Astrocyte (in vitro differentiated cells and primary cell): ENCODE measurements around the gene SCGB1A1. TPM values are rescaled to one million over a fixed set of nuclear protein-coding genes. Genes with fewer than 3 reads are reported as not detected.
"Not testable (repeated sequence)": the region's sequence is repeated elsewhere in the genome, so short reads cannot be mapped to it uniquely, and the experiment has no call there.

ENCODE experiments used
- DNase-seq: peaks from one replicate; pipeline ENCODE4 v3.0.0-alpha.2; 2010; ENCODE audit warnings: low read depth
- FAIRE-seq: peaks from 2 replicates; lab custom pipeline; 2011; peaks lifted over from hg19 to GRCh38; lab: Jason Lieb, UNC
- H2AFZ ChIP-seq: 2 replicates; pipeline ENCODE4 v1.6.0; 2012; ENCODE audit warnings: low read depth, low read length, inconsistent platforms
- H3K27ac ChIP-seq: 2 replicates; pipeline ENCODE4 v1.5.1; 2011; ENCODE audit warnings: low read depth, low read length, inconsistent platforms
- H3K27me3 ChIP-seq: 2 replicates; pipeline ENCODE4 v1.6.0; 2011; ENCODE audit warnings: low read length, inconsistent platforms; ENCODE audit not compliant: insufficient read depth
- H3K36me3 ChIP-seq: 2 replicates; pipeline ENCODE4 v1.5.1; 2011; ENCODE audit warnings: low read length, inconsistent platforms; ENCODE audit not compliant: insufficient read depth
- H3K4me1 ChIP-seq: 2 replicates; pipeline ENCODE4 v1.5.1; 2011; ENCODE audit warnings: low read length, inconsistent platforms; ENCODE audit not compliant: insufficient read depth
- H3K4me2 ChIP-seq: 2 replicates; pipeline ENCODE4 v1.6.0; 2012; ENCODE audit warnings: low read length, inconsistent platforms
- H3K4me3 ChIP-seq: 2 replicates; pipeline ENCODE4 v1.5.1; 2011; ENCODE audit warnings: low read depth, mild to moderate bottlenecking, low read length, inconsistent platforms; ENCODE audit not compliant: insufficient read depth
- H3K79me2 ChIP-seq: 2 replicates; pipeline ENCODE4 v1.6.0; 2012; ENCODE audit warnings: mild to moderate bottlenecking, low read length, inconsistent platforms; ENCODE audit not compliant: insufficient read depth
- H3K9ac ChIP-seq: 2 replicates; pipeline ENCODE4 v1.6.0; 2012; ENCODE audit warnings: mild to moderate bottlenecking, low read length, inconsistent platforms
- H3K9me3 ChIP-seq: 2 replicates; pipeline ENCODE4 v1.5.1; 2012; ENCODE audit warnings: low read depth, mild to moderate bottlenecking, low read length, inconsistent platforms; ENCODE audit not compliant: insufficient read depth
- H4K20me1 ChIP-seq: 2 replicates; pipeline ENCODE4 v1.6.0; 2012; ENCODE audit warnings: low read length, inconsistent platforms; ENCODE audit not compliant: insufficient read depth
- H3K27ac Mint-ChIP-seq: one replicate; pipeline ENCODE4 v1.8.0; 2021; ENCODE audit warnings: mild to moderate bottlenecking, mixed read lengths; ENCODE audit not compliant: unreplicated experiment
- H3K27me3 Mint-ChIP-seq: one replicate; pipeline ENCODE4 v1.8.0; 2021; ENCODE audit warnings: low read depth, mixed read lengths; ENCODE audit not compliant: unreplicated experiment
- H3K36me3 Mint-ChIP-seq: one replicate; pipeline ENCODE4 v1.8.0; 2021; ENCODE audit warnings: low read depth, mixed read lengths; ENCODE audit not compliant: unreplicated experiment
- H3K4me1 Mint-ChIP-seq: one replicate; pipeline ENCODE4 v1.8.0; 2021; ENCODE audit warnings: low read depth, mixed read lengths; ENCODE audit not compliant: unreplicated experiment
- H3K4me3 Mint-ChIP-seq: one replicate; pipeline ENCODE4 v1.8.0; 2021; ENCODE audit warnings: mild to moderate bottlenecking, moderate library complexity, mixed read lengths; ENCODE audit not compliant: unreplicated experiment
- H3K9me3 Mint-ChIP-seq: one replicate; pipeline ENCODE4 v1.8.0; 2021; ENCODE audit warnings: mild to moderate bottlenecking, mixed read lengths; ENCODE audit not compliant: unreplicated experiment
- EZH2 ChIP-seq: IDR thresholded peaks from 2 replicates; pipeline ENCODE4 v1.6.1; 2012; ENCODE audit warnings: mild to moderate bottlenecking, low read length, inconsistent platforms; ENCODE audit not compliant: insufficient read depth
- total RNA-seq: library from RNA; stranded (reverse); gene quantifications from 2 replicates; pipeline ENCODE4 v1.2.1, GENCODE V29; 2021
- TF ChIP-seq, protein P1 (sequence below): IDR thresholded peaks from 2 replicates; pipeline ENCODE4 v1.5.1; 2011; ENCODE audit warnings: low read depth, mild to moderate bottlenecking, inconsistent platforms, low read length, moderate library complexity; ENCODE audit not compliant: insufficient read depth

The SCGB1A1 gene
- total RNA-seq, 1 donor from 2014 or later = not detected

DNA sequence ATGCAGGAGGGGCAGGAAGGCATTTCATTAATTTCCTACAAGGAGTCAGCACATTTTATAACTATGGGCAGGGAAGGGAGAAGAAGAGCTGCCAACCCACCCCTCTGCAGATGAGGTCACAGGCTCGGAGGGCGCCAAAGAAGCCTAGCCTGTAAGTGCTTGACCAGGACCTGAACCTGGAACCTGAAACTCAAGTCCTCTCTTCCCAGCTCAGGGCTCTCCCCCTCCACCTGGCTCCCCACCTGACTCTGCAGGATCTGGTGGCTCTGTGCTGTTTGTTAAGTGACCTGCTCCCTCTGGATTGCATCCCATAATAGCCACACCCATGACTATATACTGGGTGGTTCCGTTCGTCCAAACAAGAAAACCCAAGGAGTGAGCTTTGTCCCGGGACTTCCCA is 27.3 kb downstream of the SCGB1A1 start:
- Histone ChIP-seq H3K79me2 (no peaks in the 10 kb centered on the region), H2AFZ (no peak overlapping the region), H3K4me2 (no peak overlapping the region), H3K9ac (no peak overlapping the region), H3K27ac (no peak overlapping the region), H3K4me3 (no peak overlapping the region), H3K4me1 (peaks cover 20% of the 10 kb centered on the region), H3K36me3 (no peaks in the 10 kb centered on the region), H3K27me3 (no peaks in the 10 kb centered on the region), H4K20me1 (no peaks in the 10 kb centered on the region), H3K9me3 (no peaks in the 10 kb centered on the region)
- H3K4me3 Mint-ChIP-seq = no peak overlapping the region
- peaks cover 4% of the 10 kb centered on the region for H3K36me3 Mint-ChIP-seq
- H3K27me3 Mint-ChIP-seq = peaks cover 38% of the 10 kb centered on the region
- H3K4me1 Mint-ChIP-seq = no peaks in the 10 kb centered on the region
- H3K27ac Mint-ChIP-seq = no peak overlapping the region
- TF ChIP-seq, protein P1, sequence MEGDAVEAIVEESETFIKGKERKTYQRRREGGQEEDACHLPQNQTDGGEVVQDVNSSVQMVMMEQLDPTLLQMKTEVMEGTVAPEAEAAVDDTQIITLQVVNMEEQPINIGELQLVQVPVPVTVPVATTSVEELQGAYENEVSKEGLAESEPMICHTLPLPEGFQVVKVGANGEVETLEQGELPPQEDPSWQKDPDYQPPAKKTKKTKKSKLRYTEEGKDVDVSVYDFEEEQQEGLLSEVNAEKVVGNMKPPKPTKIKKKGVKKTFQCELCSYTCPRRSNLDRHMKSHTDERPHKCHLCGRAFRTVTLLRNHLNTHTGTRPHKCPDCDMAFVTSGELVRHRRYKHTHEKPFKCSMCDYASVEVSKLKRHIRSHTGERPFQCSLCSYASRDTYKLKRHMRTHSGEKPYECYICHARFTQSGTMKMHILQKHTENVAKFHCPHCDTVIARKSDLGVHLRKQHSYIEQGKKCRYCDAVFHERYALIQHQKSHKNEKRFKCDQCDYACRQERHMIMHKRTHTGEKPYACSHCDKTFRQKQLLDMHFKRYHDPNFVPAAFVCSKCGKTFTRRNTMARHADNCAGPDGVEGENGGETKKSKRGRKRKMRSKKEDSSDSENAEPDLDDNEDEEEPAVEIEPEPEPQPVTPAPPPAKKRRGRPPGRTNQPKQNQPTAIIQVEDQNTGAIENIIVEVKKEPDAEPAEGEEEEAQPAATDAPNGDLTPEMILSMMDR = no peak
- no peak for TF ChIP-seq EZH2
- peaks cover 6% of the 10 kb centered on the region for H3K9me3 Mint-ChIP-seq
- DNase-seq = no peak
- FAIRE-seq = no peak

DNA sequence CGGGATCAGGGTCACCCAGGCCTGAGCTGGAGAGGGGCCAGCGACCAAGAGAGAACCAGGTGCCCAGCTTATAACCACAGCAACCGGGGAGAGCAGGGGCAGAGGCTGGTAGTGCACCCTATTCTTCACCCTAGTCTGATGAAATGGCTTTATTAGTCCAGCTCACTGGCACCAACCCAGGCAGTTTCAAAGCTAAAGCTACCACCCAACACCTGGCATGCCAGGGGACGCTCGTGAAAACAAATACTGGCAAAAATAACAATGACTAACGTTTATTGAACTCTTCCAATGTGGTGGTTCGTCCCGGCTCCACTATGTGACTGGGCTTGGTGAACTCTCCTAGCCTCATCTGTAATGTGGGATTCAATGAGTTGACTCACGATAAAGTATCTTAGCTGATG is 30.6 kb downstream of the SCGB1A1 start:
- Histone ChIP-seq H3K4me1 (peaks cover 11% of the 10 kb centered on the region), H3K9ac (no peak overlapping the region), H3K36me3 (no peaks in the 10 kb centered on the region), H3K4me3 (no peak overlapping the region), H3K79me2 (no peaks in the 10 kb centered on the region), H4K20me1 (no peaks in the 10 kb centered on the region), H2AFZ (no peak overlapping the region), H3K27ac (no peak overlapping the region), H3K4me2 (peak overlapping the region; percentile 26), H3K9me3 (no peaks in the 10 kb centered on the region), H3K27me3 (no peaks in the 10 kb centered on the region)
- TF ChIP-seq, protein P1 = no peak
- no peak for TF ChIP-seq EZH2
- H3K9me3 Mint-ChIP-seq = peaks cover 6% of the 10 kb centered on the region
- FAIRE-seq = no peak
- H3K4me1 Mint-ChIP-seq = peaks cover 6% of the 10 kb centered on the region
- DNase-seq = no peak
- H3K27me3 Mint-ChIP-seq = peaks cover 35% of the 10 kb centered on the region
- no peak overlapping the region for H3K27ac Mint-ChIP-seq
- H3K4me3 Mint-ChIP-seq = no peak overlapping the region
- H3K36me3 Mint-ChIP-seq = peaks cover 4% of the 10 kb centered on the region

DNA sequence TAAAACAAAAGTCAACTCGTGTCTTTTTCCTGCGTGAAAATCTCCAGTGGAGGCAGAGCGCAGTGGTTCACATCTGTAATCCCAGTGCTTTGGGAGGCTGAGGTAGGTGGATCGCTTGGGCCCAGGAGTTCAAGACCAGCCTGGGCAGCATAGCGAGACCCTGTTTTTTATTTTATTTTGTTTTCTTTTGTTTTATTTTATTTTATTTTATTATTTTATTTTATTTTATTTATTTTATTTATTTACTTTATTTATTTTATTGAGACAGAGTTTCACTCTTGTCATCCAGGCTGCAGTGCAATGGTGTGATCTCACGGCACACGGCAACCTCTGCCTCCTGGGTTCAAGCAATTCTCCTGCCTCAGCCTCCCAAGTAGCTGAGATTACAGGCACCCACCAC is 31.1 kb downstream of the SCGB1A1 start:
- not testable (repeated sequence) for DNase-seq, H3K9ac ChIP-seq, H3K4me3 ChIP-seq, H3K79me2 ChIP-seq, H3K27ac Mint-ChIP-seq, H3K4me1 Mint-ChIP-seq, H3K27ac ChIP-seq, H4K20me1 ChIP-seq, H3K27me3 ChIP-seq, H3K4me3 Mint-ChIP-seq, H3K36me3 ChIP-seq, FAIRE-seq, H3K9me3 ChIP-seq, H3K36me3 Mint-ChIP-seq, H2AFZ ChIP-seq, H3K9me3 Mint-ChIP-seq, H3K4me1 ChIP-seq
- peak overlapping the region; percentile 26 for H3K4me2 ChIP-seq
- peaks cover 34% of the 10 kb centered on the region for H3K27me3 Mint-ChIP-seq
